KBM-7 (cell line): ENCODE data around the gene KIFAP3.
A peak's percentile ranks its signal among the peaks of the same experiment; 100 is the strongest.

ENCODE experiments used
- DNase-seq: peaks from one replicate; pipeline ENCODE4 v3.0.0-alpha.2; 2015
- in situ Hi-C: fragments of 300-500 bp; cut with MboI; formaldehyde crosslinking; loops from 2 replicates; pipeline ENCODE4 v1.14.3; 2020; ENCODE audit warnings: low sequenced_read_pairs, low pct_unique_long_range_greater_than_20kb, mixed read lengths

Gene KIFAP3

GRCh38 chr1:169896013-169896412 is 178.5 kb downstream of the KIFAP3 start:
- in situ Hi-C loops, result no loop called here
- no peak for DNase-seq

- no peak for DNase-seq
- in situ Hi-C loops, result no loop called here
Observed at GRCh38 chr1:169894424-169895145, 179.9 kb downstream of the KIFAP3 start.

- DNase-seq, result peak; percentile 99
- in situ Hi-C loops, result no loop called here
Observed at GRCh38 chr1:169893645-169894423, 180.7 kb downstream of the KIFAP3 start, which contains the start of gene SCYL3. Gene SCYL3 (minus strand): TSS chr1:169893896. CDS start chr1:169888840, 5,056 bp downstream.

- peak; percentile 44 for DNase-seq
- in situ Hi-C loops, result no loop called here
Observed at GRCh38 chr1:169892927-169893644, 181.4 kb downstream of the KIFAP3 start.

- in situ Hi-C loops, result no loop called here
- DNase-seq, result no peak
Observed at GRCh38 chr1:169892176-169892926, 182.1 kb downstream of the KIFAP3 start.

GRCh38 chr1:169891539-169891885 is 183.0 kb downstream of the KIFAP3 start:
- in situ Hi-C loops, result no loop called here
- DNase-seq, result no peak

GRCh38 chr1:169890761-169891538 is 183.5 kb downstream of the KIFAP3 start:
- peak; percentile 53 for DNase-seq
- in situ Hi-C loops, result no loop called here

- no peak for DNase-seq
- in situ Hi-C loops, result no loop called here
Observed at GRCh38 chr1:169889871-169890270, 184.6 kb downstream of the KIFAP3 start.

GRCh38 chr1:169886931-169887330 is 187.6 kb downstream of the KIFAP3 start:
- no peak for DNase-seq
- in situ Hi-C loops, result no loop called here

GRCh38 chr1:169886422-169886821 is 188.1 kb downstream of the KIFAP3 start:
- in situ Hi-C loops, result no loop called here
- no peak for DNase-seq

- in situ Hi-C loops, result no loop called here
- DNase-seq, result no peak
Observed at GRCh38 chr1:169885207-169885606, 189.3 kb downstream of the KIFAP3 start.

- in situ Hi-C loops, result no loop called here
- DNase-seq, result no peak
Observed at GRCh38 chr1:169884634-169885033, 189.9 kb downstream of the KIFAP3 start.

GRCh38 chr1:169882039-169882511 is 192.4 kb downstream of the KIFAP3 start:
- no peak for DNase-seq
- in situ Hi-C loops, result no loop called here

- in situ Hi-C loops, result no loop called here
Observed at GRCh38 chr1:169879034-169879840, 195.3 kb downstream of the KIFAP3 start.

GRCh38 chr1:169878498-169878897 is 196.0 kb downstream of the KIFAP3 start:
- DNase-seq, result no peak
- in situ Hi-C loops, result no loop called here

More at GRCh38 chr1:169879034-169879840, 195.3 kb downstream of the KIFAP3 start:
- no peak for DNase-seq

- in situ Hi-C loops, result no loop called here
- DNase-seq, result no peak
Observed at GRCh38 chr1:169877800-169878491, 196.5 kb downstream of the KIFAP3 start.

- in situ Hi-C loops, result no loop called here
- no peak for DNase-seq
Observed at GRCh38 chr1:169874229-169874628, 200.3 kb downstream of the KIFAP3 start.
